Breast epithelium (tissue), 3 donors: ENCODE measurements around the gene BOK.

Experiments
- CTCF ChIP-seq, 3 donors: fragments of 450-650 bp; IDR thresholded peaks; one replicate each; pipeline ENCODE4 v1.5.1; 2016 to 2017; ENCODE audit warnings: antibody characterized with exemption in 3 of 3, mild to moderate bottlenecking in 3 of 3, moderate library complexity in 3 of 3
- POLR2A ChIP-seq: fragments of 450-650 bp; IDR thresholded peaks from one replicate; pipeline ENCODE4 v1.6.1; 2016; ENCODE audit warnings: antibody characterized with exemption, mild to moderate bottlenecking, moderate library complexity
- POLR2AphosphoS5 ChIP-seq, 3 donors: sonication (generic); formaldehyde crosslinking; IDR thresholded peaks; one replicate each; pipeline ENCODE4 v1.6.1; 2017; ENCODE audit warnings: antibody characterized with exemption in 3 of 3

GRCh38 chr2:241615041-241615440 lies 56.5 kb downstream of the BOK start:
- no peak for TF ChIP-seq CTCF (IDR thresholded peaks at IDR 0.05)
- no peak for TF ChIP-seq POLR2A
- no peak for TF ChIP-seq POLR2AphosphoS5 (IDR thresholded peaks at IDR 0.05)
